Endothelial cell of umbilical vein (primary cell): ENCODE data around the gene BNIPL. TPM values are rescaled to one million over a fixed set of nuclear protein-coding genes. Genes with fewer than 3 reads are reported as not detected.

Source experiments
- BruUV-seq: library from RNA; stranded (reverse); fragments of 400-500 nt; replicated peaks from 2 replicates; lab custom pipeline; 2021; lab: Mats Ljungman, UMichigan
- CTCF ChIA-PET: fragments of 300-600, 350-600 bp; sonication (Branson Sonifier 250); formaldehyde crosslinking; loops from one replicate; lab custom pipeline; 2021; ENCODE audit warnings: antibody characterized with exemption, inconsistent platforms; lab: Charles Lee
- POLR2A ChIA-PET: fragments of 300-600, 350-600 bp; sonication (Branson Sonifier 250); formaldehyde crosslinking; loops from one replicate; lab custom pipeline; 2021; ENCODE audit warnings: antibody characterized with exemption, inconsistent platforms; lab: Charles Lee
- DNase-seq: peaks from one replicate; pipeline ENCODE4 v3.0.0-alpha.2; 2011; ENCODE audit warnings: low read depth, low spot score
- FAIRE-seq: peaks from 2 replicates; lab custom pipeline; 2011; peaks lifted over from hg19 to GRCh38; lab: Jason Lieb, UNC
- H2AFZ ChIP-seq: 2 replicates; pipeline ENCODE4 v1.6.0; 2012; ENCODE audit warnings: low read depth, low read length, control low read depth, inconsistent platforms
- H3K27ac ChIP-seq: 2 replicates; pipeline ENCODE4 v1.5.1; 2011; ENCODE audit warnings: low read depth, mild to moderate bottlenecking, control low read depth, low read length, moderate library complexity; ENCODE audit not compliant: insufficient read depth
- H3K27me3 ChIP-seq, 2 experiments: 2 replicates each; pipeline versions ENCODE4 v1.6.0 to v1.6.1; 2011; ENCODE audit warnings: low read length in 2 of 2, mixed read lengths in 1 of 2; ENCODE audit not compliant: control insufficient read depth in 2 of 2, insufficient read depth in 2 of 2
- H3K36me3 ChIP-seq, 2 experiments: 2 replicates in 1 of 2; 3 replicates in 1 of 2; pipeline ENCODE4 v1.5.1; 2011; ENCODE audit warnings: low read length in 2 of 2, mild to moderate bottlenecking in 1 of 2, moderate library complexity in 1 of 2; ENCODE audit not compliant: control insufficient read depth in 2 of 2, insufficient read depth in 2 of 2; ENCODE audit errors: extremely low read depth in 1 of 2
- H3K4me1 ChIP-seq: 3 replicates; pipeline ENCODE4 v1.5.1; 2011; ENCODE audit warnings: mild to moderate bottlenecking, low read length; ENCODE audit not compliant: control insufficient read depth, insufficient read depth; ENCODE audit errors: extremely low read depth
- H3K4me2 ChIP-seq: 2 replicates; pipeline ENCODE4 v1.6.1; 2011; ENCODE audit warnings: low read length, control low read depth, mixed read lengths; ENCODE audit not compliant: insufficient read depth
- H3K4me3 ChIP-seq, 3 experiments: fragments of 200-600 bp in 1 of 3; sonication (generic), shearing (Covaris generic) in 1 of 3; replicated peaks in 1 of 3; 2 replicates each; pipeline ENCODE4 v1.5.1; 2011 to 2016; ENCODE audit warnings: control low read depth in 3 of 3, low read length in 3 of 3, mild to moderate bottlenecking in 2 of 3, inconsistent platforms in 1 of 3, low read depth in 1 of 3, moderate library complexity in 1 of 3; ENCODE audit not compliant: insufficient read depth in 1 of 3
- H3K79me2 ChIP-seq: 2 replicates; pipeline ENCODE4 v1.6.0; 2012; ENCODE audit warnings: low read length, inconsistent platforms; ENCODE audit not compliant: control insufficient read depth, insufficient read depth
- H3K9ac ChIP-seq: replicated peaks from 2 replicates; pipeline ENCODE3; 2011; ENCODE audit warnings: low read length, control low read depth; ENCODE audit not compliant: insufficient read depth; ENCODE audit errors: extremely low read depth
- H3K9me1 ChIP-seq: replicated peaks from 3 replicates; pipeline ENCODE4 v1.6.0; 2011; ENCODE audit warnings: mild to moderate bottlenecking, low read length; ENCODE audit not compliant: control insufficient read depth, insufficient read depth; ENCODE audit errors: extremely low read depth
- H3K9me3 ChIP-seq: replicated peaks from 2 replicates; pipeline ENCODE4 v1.5.1; 2012; ENCODE audit warnings: low read length, inconsistent platforms; ENCODE audit not compliant: control insufficient read depth, insufficient read depth
- H4K20me1 ChIP-seq: replicated peaks from 2 replicates; pipeline ENCODE3; 2011; ENCODE audit warnings: mild to moderate bottlenecking, low read length; ENCODE audit not compliant: control insufficient read depth, insufficient read depth; ENCODE audit errors: extremely low read depth
- EZH2 ChIP-seq: IDR thresholded peaks from 2 replicates; pipeline ENCODE4 v1.6.1; 2012; ENCODE audit warnings: borderline replicate concordance, low read depth, mild to moderate bottlenecking, moderate library complexity, low read length, inconsistent platforms; ENCODE audit not compliant: severe bottlenecking
- FOS ChIP-seq: IDR thresholded peaks from 2 replicates; pipeline ENCODE4 v1.6.1; 2011; ENCODE audit warnings: mild to moderate bottlenecking, low read length, moderate library complexity, borderline replicate concordance; ENCODE audit not compliant: insufficient read depth
- GATA2 ChIP-seq: IDR thresholded peaks from 2 replicates; pipeline ENCODE4 v1.7.0; 2011; ENCODE audit warnings: low read depth, mild to moderate bottlenecking, moderate library complexity, mixed read lengths, low read length; ENCODE audit not compliant: insufficient read length, insufficient read depth
- JUN ChIP-seq: IDR thresholded peaks from 2 replicates; pipeline ENCODE4 v1.6.1; 2011; ENCODE audit warnings: borderline replicate concordance, low read depth; ENCODE audit not compliant: insufficient read length, insufficient read depth
- POLR2A ChIP-seq: IDR thresholded peaks from 2 replicates; pipeline ENCODE4 v1.6.1; 2012; ENCODE audit warnings: low read depth, mild to moderate bottlenecking, control low read depth, low read length
- dilution Hi-C: fragments of 300-500 bp; cut with MboI; formaldehyde crosslinking; loops from one replicate; pipeline ENCODE4 v1.15.0; 2019; ENCODE audit warnings: low sequenced_read_pairs; ENCODE audit not compliant: extremely low pct_ligation_motif_present
- intact Hi-C: fragments of 100-400 bp; cut with micrococcal nuclease; formaldehyde crosslinking; loops from one replicate; pipeline ENCODE4 v1.10.0; 2022
- polyA plus RNA-seq, 4 experiments: library from polyadenylated mRNA; depleted of rRNA in 3 of 4; stranded (reverse) in 3 of 4; unstranded in 1 of 4; fragments of >200 nt; gene quantifications; 2 replicates each; pipeline versions ENCODE4 v1.2.1 to v1.2.3, GENCODE V29; 2011 to 2012; ENCODE audit warnings: missing spikeins in 1 of 4
- total RNA-seq: library from RNA; stranded (reverse); gene quantifications from 2 replicates; pipeline ENCODE4 v1.2.3, GENCODE V29; 2021
- TF ChIP-seq, protein P1 (sequence below), 2 donors: IDR thresholded peaks; 1 replicate in 1 of 2; 2 replicates in 1 of 2; pipeline ENCODE4 v1.5.1; 2011; ENCODE audit warnings: low read length in 2 of 2, mild to moderate bottlenecking in 2 of 2, moderate library complexity in 2 of 2, control low read depth in 1 of 2, inconsistent platforms in 1 of 2, low read depth in 1 of 2; ENCODE audit not compliant: insufficient read depth in 1 of 2; ENCODE audit errors: extremely low read depth in 1 of 2

BNIPL gene
- total and polyA plus RNA-seq, 2 donors (not counting 3 experiments of a cell fraction or from before 2014, with no cell fraction given) = 0.26 to 0.42 TPM

GRCh38 chr1:151009206-151009587, 27.2 kb upstream of the BNIPL start:
- CTCF ChIA-PET = interaction anchor here (0.7 to 1.5 kb wide), 3 partner anchors 13 to 91 kb away, joined by 3 to 4 read pairs (median 3); no protein-coding TSS in a partner anchor
- no TSS peak for BruUV-seq
- dilution Hi-C loops = no loop called here

More at GRCh38 chr1:151009206-151009587, 27.2 kb upstream of the BNIPL start:
- Histone ChIP-seq H3K9ac (peak overlapping the region; percentile 55), H3K4me1 (peaks cover 28% of the 10 kb centered on the region), H4K20me1 (no peaks in the 10 kb centered on the region), H3K4me2 (peak overlapping the region; percentile 28), H3K27ac (no peak overlapping the region), H3K9me1 (no peaks in the 10 kb centered on the region), H3K36me3 (no peaks in the 10 kb centered on the region), H3K27me3 (no peaks in the 10 kb centered on the region), H3K79me2 (no peaks in the 10 kb centered on the region), H3K9me3 (no peaks in the 10 kb centered on the region), H3K4me3 (peak overlapping the region; percentile 7 to 82 (median 52)), H2AFZ (peak overlapping the region; percentile 68)
- FAIRE-seq (no peak), DNase-seq (no peak)
- POLR2A ChIA-PET = no interaction called here
- TF ChIP-seq, protein P1, sequence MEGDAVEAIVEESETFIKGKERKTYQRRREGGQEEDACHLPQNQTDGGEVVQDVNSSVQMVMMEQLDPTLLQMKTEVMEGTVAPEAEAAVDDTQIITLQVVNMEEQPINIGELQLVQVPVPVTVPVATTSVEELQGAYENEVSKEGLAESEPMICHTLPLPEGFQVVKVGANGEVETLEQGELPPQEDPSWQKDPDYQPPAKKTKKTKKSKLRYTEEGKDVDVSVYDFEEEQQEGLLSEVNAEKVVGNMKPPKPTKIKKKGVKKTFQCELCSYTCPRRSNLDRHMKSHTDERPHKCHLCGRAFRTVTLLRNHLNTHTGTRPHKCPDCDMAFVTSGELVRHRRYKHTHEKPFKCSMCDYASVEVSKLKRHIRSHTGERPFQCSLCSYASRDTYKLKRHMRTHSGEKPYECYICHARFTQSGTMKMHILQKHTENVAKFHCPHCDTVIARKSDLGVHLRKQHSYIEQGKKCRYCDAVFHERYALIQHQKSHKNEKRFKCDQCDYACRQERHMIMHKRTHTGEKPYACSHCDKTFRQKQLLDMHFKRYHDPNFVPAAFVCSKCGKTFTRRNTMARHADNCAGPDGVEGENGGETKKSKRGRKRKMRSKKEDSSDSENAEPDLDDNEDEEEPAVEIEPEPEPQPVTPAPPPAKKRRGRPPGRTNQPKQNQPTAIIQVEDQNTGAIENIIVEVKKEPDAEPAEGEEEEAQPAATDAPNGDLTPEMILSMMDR (IDR thresholded peaks at IDR 0.05; ENCODE audit: extremely low read depth in 1 of 2, insufficient read depth in 1 of 2, low read depth in 1 of 2, low read length in 2 of 2) = no peak
- TF ChIP-seq GATA2 (no peak), EZH2 (no peak), JUN (no peak), FOS (no peak), POLR2A (no peak)
- intact Hi-C loops = loop anchor here (2.0 kb wide), 1 partner anchor 50 kb away; the partner anchor contains the start of gene CDC42SE1
